ENCODE measurements around the gene ULK2.

GRCh38 chr17:19867079-19867328, 732 bp downstream of the ULK2 start:
- TF ChIP-seq CTCF (IDR thresholded peaks at IDR 0.05), result peak in 4 of 6 experiments; percentile 10 to 36 (median 21)
- TF ChIP-seq POLR2A (IDR thresholded peaks at IDR 0.05), result no peak

Measured in adrenal gland (tissue), 5 donors.